ENCODE measurements around the gene HOXA3. TPM values are rescaled to one million over a fixed set of nuclear protein-coding genes. Genes with fewer than 3 reads are reported as not detected.

Gene HOXA3
- total RNA-seq, 1 donor from 2014 or later = not detected

GRCh38 chr7:27100694-27101170 is 51.7 kb downstream of the HOXA3 start:
- Histone ChIP-seq H2AFZ (ENCODE audit: low read depth, low read length) (no peak overlapping the region), H3K79me2 (ENCODE audit: insufficient read depth, low read length) (peaks cover 41% of the 10 kb centered on the region)

GRCh38 chr7:27099453-27100370 is 52.7 kb downstream of the HOXA3 start:
- Histone ChIP-seq H4K20me1 (ENCODE audit: insufficient read depth, low read length) (peaks cover 8% of the 10 kb centered on the region), H3K4me1 (ENCODE audit: insufficient read depth, low read length) (peaks cover 12% of the 10 kb centered on the region), H3K27me3 (ENCODE audit: insufficient read depth, low read length) (peaks cover 73% of the 10 kb centered on the region), H3K36me3 (ENCODE audit: insufficient read depth, low read length) (no peaks in the 10 kb centered on the region), H3K4me3 (ENCODE audit: insufficient read depth, low read depth, low read length) (peak overlapping the region; percentile 72), H3K9ac (ENCODE audit: low read length) (peak overlapping the region; percentile 87), H2AFZ (ENCODE audit: low read depth, low read length) (no peak overlapping the region), H3K9me3 (ENCODE audit: insufficient read depth, low read depth, low read length) (no peaks in the 10 kb centered on the region), H3K27ac (ENCODE audit: low read depth, low read length) (peak overlapping the region; percentile 77), H3K79me2 (ENCODE audit: insufficient read depth, low read length) (peaks cover 41% of the 10 kb centered on the region), H3K4me2 (ENCODE audit: low read length) (peak overlapping the region; percentile 91)
- peak; percentile 19 for DNase-seq (ENCODE audit: low read depth)
- TF ChIP-seq CTCF (IDR thresholded peaks at IDR 0.05; ENCODE audit: insufficient read depth, low read depth, low read length) = no peak
- no peak for TF ChIP-seq EZH2 (IDR thresholded peaks at IDR 0.05; ENCODE audit: insufficient read depth, low read length)
- peaks cover 2% of the 10 kb centered on the region for H3K4me1 Mint-ChIP-seq (ENCODE audit: low read depth, unreplicated experiment)
- no peak for FAIRE-seq
- H3K4me3 Mint-ChIP-seq (ENCODE audit: unreplicated experiment) = no peak overlapping the region
- peaks cover 5% of the 10 kb centered on the region for H3K36me3 Mint-ChIP-seq (ENCODE audit: low read depth, unreplicated experiment)
- H3K9me3 Mint-ChIP-seq (ENCODE audit: unreplicated experiment) = peaks cover 50% of the 10 kb centered on the region
- H3K27me3 Mint-ChIP-seq (ENCODE audit: low read depth, unreplicated experiment) = peaks cover 90% of the 10 kb centered on the region
- H3K27ac Mint-ChIP-seq (ENCODE audit: unreplicated experiment) = no peak overlapping the region

More at GRCh38 chr7:27100694-27101170, 51.7 kb downstream of the HOXA3 start:
- Mint-ChIP-seq H3K9me3 (ENCODE audit: unreplicated experiment) (peaks cover 42% of the 10 kb centered on the region), H3K4me3 (ENCODE audit: unreplicated experiment) (no peak overlapping the region), H3K27ac (ENCODE audit: unreplicated experiment) (no peak overlapping the region), H3K27me3 (ENCODE audit: low read depth, unreplicated experiment) (peaks cover 90% of the 10 kb centered on the region), H3K4me1 (ENCODE audit: low read depth, unreplicated experiment) (peaks cover 2% of the 10 kb centered on the region), H3K36me3 (ENCODE audit: low read depth, unreplicated experiment) (peaks cover 5% of the 10 kb centered on the region)
- Histone ChIP-seq H4K20me1 (ENCODE audit: insufficient read depth, low read length) (peaks cover 8% of the 10 kb centered on the region), H3K36me3 (ENCODE audit: insufficient read depth, low read length) (no peaks in the 10 kb centered on the region), H3K9me3 (ENCODE audit: insufficient read depth, low read depth, low read length) (no peaks in the 10 kb centered on the region), H3K9ac (ENCODE audit: low read length) (peak overlapping the region; percentile 68), H3K27ac (ENCODE audit: low read depth, low read length) (peak overlapping the region; percentile 72), H3K4me1 (ENCODE audit: insufficient read depth, low read length) (peaks cover 20% of the 10 kb centered on the region), H3K27me3 (ENCODE audit: insufficient read depth, low read length) (peaks cover 75% of the 10 kb centered on the region), H3K4me3 (ENCODE audit: insufficient read depth, low read depth, low read length) (peak overlapping the region; percentile 50), H3K4me2 (ENCODE audit: low read length) (peak overlapping the region; percentile 91)
- DNase-seq (ENCODE audit: low read depth) (peak; percentile 47), FAIRE-seq (no peak)
- TF ChIP-seq CTCF (IDR thresholded peaks at IDR 0.05; ENCODE audit: insufficient read depth, low read depth, low read length) = no peak
- no peak for TF ChIP-seq EZH2 (IDR thresholded peaks at IDR 0.05; ENCODE audit: insufficient read depth, low read length)
